Measurements from ENCODE around the gene TUBA1C. TPM values are rescaled to one million over a fixed set of nuclear protein-coding genes. Genes with fewer than 3 reads are reported as not detected.

Gene TUBA1C
- total RNA-seq, 1 donor from 2014 or later: 66.7 TPM

GRCh38 chr12:49223590-49224369 is 41.1 kb upstream of the TUBA1C start:
- no peaks in the 10 kb centered on the region for H3K36me3 Mint-ChIP-seq (ENCODE audit: unreplicated experiment)
- H3K27ac Mint-ChIP-seq (ENCODE audit: unreplicated experiment): peak overlapping the region; percentile 2
- TF ChIP-seq, protein P1, sequence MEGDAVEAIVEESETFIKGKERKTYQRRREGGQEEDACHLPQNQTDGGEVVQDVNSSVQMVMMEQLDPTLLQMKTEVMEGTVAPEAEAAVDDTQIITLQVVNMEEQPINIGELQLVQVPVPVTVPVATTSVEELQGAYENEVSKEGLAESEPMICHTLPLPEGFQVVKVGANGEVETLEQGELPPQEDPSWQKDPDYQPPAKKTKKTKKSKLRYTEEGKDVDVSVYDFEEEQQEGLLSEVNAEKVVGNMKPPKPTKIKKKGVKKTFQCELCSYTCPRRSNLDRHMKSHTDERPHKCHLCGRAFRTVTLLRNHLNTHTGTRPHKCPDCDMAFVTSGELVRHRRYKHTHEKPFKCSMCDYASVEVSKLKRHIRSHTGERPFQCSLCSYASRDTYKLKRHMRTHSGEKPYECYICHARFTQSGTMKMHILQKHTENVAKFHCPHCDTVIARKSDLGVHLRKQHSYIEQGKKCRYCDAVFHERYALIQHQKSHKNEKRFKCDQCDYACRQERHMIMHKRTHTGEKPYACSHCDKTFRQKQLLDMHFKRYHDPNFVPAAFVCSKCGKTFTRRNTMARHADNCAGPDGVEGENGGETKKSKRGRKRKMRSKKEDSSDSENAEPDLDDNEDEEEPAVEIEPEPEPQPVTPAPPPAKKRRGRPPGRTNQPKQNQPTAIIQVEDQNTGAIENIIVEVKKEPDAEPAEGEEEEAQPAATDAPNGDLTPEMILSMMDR (IDR thresholded peaks at IDR 0.05; ENCODE audit: partially characterized antibody, unreplicated experiment): no peak
- H3K4me1 Mint-ChIP-seq (ENCODE audit: low read depth, unreplicated experiment): peaks cover 13% of the 10 kb centered on the region
- H3K9me3 Mint-ChIP-seq (ENCODE audit: unreplicated experiment): peaks cover 2% of the 10 kb centered on the region
- no peak for DNase-seq
- peaks cover 2% of the 10 kb centered on the region for H3K27me3 Mint-ChIP-seq (ENCODE audit: unreplicated experiment)
- H3K4me3 Mint-ChIP-seq (ENCODE audit: unreplicated experiment): no peak overlapping the region

- H3K27ac Mint-ChIP-seq (ENCODE audit: unreplicated experiment): no peak overlapping the region
- peaks cover 2% of the 10 kb centered on the region for H3K27me3 Mint-ChIP-seq (ENCODE audit: unreplicated experiment)
Measured at GRCh38 chr12:49225576-49226166, 39.2 kb upstream of the TUBA1C start.

GRCh38 chr12:49227713-49228112 is 37.2 kb upstream of the TUBA1C start:
- H3K36me3 Mint-ChIP-seq (ENCODE audit: unreplicated experiment): no peaks in the 10 kb centered on the region
- H3K9me3 Mint-ChIP-seq (ENCODE audit: unreplicated experiment): peaks cover 5% of the 10 kb centered on the region
- no peak for DNase-seq
- H3K4me1 Mint-ChIP-seq (ENCODE audit: low read depth, unreplicated experiment): peaks cover 28% of the 10 kb centered on the region
- peaks cover 8% of the 10 kb centered on the region for H3K27me3 Mint-ChIP-seq (ENCODE audit: unreplicated experiment)
- peak overlapping the region; percentile 59 for H3K4me3 Mint-ChIP-seq (ENCODE audit: unreplicated experiment)
- H3K27ac Mint-ChIP-seq (ENCODE audit: unreplicated experiment): peak overlapping the region; percentile 77
- TF ChIP-seq, protein P1 (IDR thresholded peaks at IDR 0.05; ENCODE audit: partially characterized antibody, unreplicated experiment): no peak

More at GRCh38 chr12:49225576-49226166, 39.2 kb upstream of the TUBA1C start:
- TF ChIP-seq, protein P1 (IDR thresholded peaks at IDR 0.05; ENCODE audit: partially characterized antibody, unreplicated experiment): no peak
- H3K4me3 Mint-ChIP-seq (ENCODE audit: unreplicated experiment): no peak overlapping the region
- peaks cover 2% of the 10 kb centered on the region for H3K9me3 Mint-ChIP-seq (ENCODE audit: unreplicated experiment)
- no peak for DNase-seq
- no peaks in the 10 kb centered on the region for H3K36me3 Mint-ChIP-seq (ENCODE audit: unreplicated experiment)
- H3K4me1 Mint-ChIP-seq (ENCODE audit: low read depth, unreplicated experiment): peaks cover 16% of the 10 kb centered on the region

- H3K27ac Mint-ChIP-seq (ENCODE audit: unreplicated experiment): no peak overlapping the region
- DNase-seq: no peak
- TF ChIP-seq, protein P1 (IDR thresholded peaks at IDR 0.05; ENCODE audit: partially characterized antibody, unreplicated experiment): no peak
- peaks cover 34% of the 10 kb centered on the region for H3K4me1 Mint-ChIP-seq (ENCODE audit: low read depth, unreplicated experiment)
- peaks cover 12% of the 10 kb centered on the region for H3K27me3 Mint-ChIP-seq (ENCODE audit: unreplicated experiment)
- H3K9me3 Mint-ChIP-seq (ENCODE audit: unreplicated experiment): peaks cover 9% of the 10 kb centered on the region
- peak overlapping the region; percentile 61 for H3K4me3 Mint-ChIP-seq (ENCODE audit: unreplicated experiment)
- no peaks in the 10 kb centered on the region for H3K36me3 Mint-ChIP-seq (ENCODE audit: unreplicated experiment)
Measured at GRCh38 chr12:49228653-49229052, 36.2 kb upstream of the TUBA1C start.

All from glutamatergic neuron (in vitro differentiated cells).